Colonic mucosa (tissue), 4 donors: ENCODE measurements around the gene LGALS9B. TPM values are rescaled to one million over a fixed set of nuclear protein-coding genes. Genes with fewer than 3 reads are reported as not detected.
"Not testable (repeated sequence)": the region's sequence is repeated elsewhere in the genome, so short reads cannot be mapped to it uniquely, and the experiment has no call there.

Experiments
- DNase-seq: peaks from one replicate; pipeline ENCODE4 v3.0.0-alpha.2; 2020
- H3K27ac ChIP-seq: fragments of 200-600 bp; one replicate; pipeline ENCODE4 v1.8.0; 2021
- H3K27me3 ChIP-seq: fragments of 200-600 bp; one replicate; pipeline ENCODE4 v1.8.0; 2021
- H3K36me3 ChIP-seq: fragments of 200-600 bp; one replicate; pipeline ENCODE4 v1.8.0; 2021
- H3K4me1 ChIP-seq: fragments of 200-600 bp; one replicate; pipeline ENCODE4 v1.8.0; 2021; ENCODE audit warnings: mild to moderate bottlenecking
- H3K4me3 ChIP-seq: fragments of 200-600 bp; one replicate; pipeline ENCODE4 v1.8.0; 2021
- H3K9ac ChIP-seq, 2 donors: one replicate each; pipeline ENCODE4 v1.7.0; 2013; ENCODE audit warnings: control low read depth in 2 of 2, low read depth in 2 of 2, low read length in 2 of 2
- H3K9me3 ChIP-seq: fragments of 200-600 bp; one replicate; pipeline ENCODE4 v1.8.0; 2021
- intact Hi-C: fragments of 100-400 bp; cut with DNase I; formaldehyde crosslinking; loops from one replicate; pipeline ENCODE4 v1.14.1; 2022
- total RNA-seq, 2 donors: library from RNA; stranded (reverse); fragmentation: NEBNext Ultra II Directional in 1 of 2; extraction: Animal tissue kit (Norgen Biotek cat#: 25700) in 1 of 2; gene quantifications; one replicate each; pipeline ENCODE4 v1.2.1, GENCODE V29; 2021
- donor health status: healthy.
- donor health status: DM: no; HTN: no; CAD: no.
- donor health status: DM: no; HTN: no; CAD: no.

LGALS9B gene
- total RNA-seq, 2 donors from 2014 or later: 20.3 to 25.8 TPM

DNA sequence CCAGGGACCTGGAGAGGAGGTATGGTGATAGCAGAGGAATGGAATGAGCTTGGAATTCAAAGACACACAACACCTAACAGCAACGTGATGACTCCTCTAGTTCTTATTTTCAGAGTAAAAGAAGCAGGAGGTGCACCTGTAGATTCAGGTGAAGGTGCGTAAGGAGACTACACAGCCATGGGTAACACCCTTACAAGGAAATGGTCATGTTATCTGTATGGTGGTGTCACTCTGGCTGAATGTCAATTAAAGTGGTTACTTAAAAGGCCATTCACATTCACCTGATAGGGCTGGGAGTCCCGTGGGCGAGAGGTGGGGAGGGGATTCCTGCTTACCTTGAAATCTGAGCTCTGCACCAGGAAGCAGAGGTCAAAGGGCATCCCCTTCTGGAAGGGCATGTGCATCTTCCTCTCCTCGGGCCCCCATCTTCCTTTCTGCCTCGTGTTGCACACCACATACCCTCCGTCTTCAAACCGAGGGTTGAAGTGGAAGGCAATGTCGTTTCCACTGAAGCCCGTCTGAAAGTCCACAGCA, 9.4 kb downstream of the LGALS9B start:
- H3K27ac ChIP-seq, H3K36me3 ChIP-seq, H3K27me3 ChIP-seq, H3K4me1 ChIP-seq, H3K9me3 ChIP-seq, DNase-seq, H3K9ac ChIP-seq, H3K4me3 ChIP-seq, intact Hi-C loops: not testable (repeated sequence)

DNA sequence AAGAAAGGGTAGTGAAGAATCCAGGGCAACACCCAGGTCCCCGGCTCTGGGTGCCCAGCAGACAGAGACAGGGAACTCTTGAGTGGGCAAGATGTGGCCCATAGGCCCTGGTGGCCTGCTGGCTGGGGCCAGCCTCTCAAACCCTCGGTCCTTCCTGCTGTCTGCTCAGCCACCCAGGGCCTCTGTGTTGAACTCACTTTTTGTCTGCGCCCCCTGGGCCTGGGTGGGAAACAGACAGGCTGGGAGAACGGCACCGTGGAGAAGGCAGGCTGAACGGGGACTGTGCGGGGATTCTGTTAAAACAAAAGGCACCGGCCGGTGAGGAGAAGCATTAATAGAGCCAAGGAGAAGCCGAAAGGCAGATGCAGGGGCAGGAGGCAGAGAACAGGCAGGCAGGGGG, 12.2 kb downstream of the LGALS9B start:
- H3K4me1 ChIP-seq, H3K27me3 ChIP-seq, intact Hi-C loops, H3K9me3 ChIP-seq, H3K27ac ChIP-seq, H3K4me3 ChIP-seq, DNase-seq, H3K9ac ChIP-seq, H3K36me3 ChIP-seq: not testable (repeated sequence)

DNA sequence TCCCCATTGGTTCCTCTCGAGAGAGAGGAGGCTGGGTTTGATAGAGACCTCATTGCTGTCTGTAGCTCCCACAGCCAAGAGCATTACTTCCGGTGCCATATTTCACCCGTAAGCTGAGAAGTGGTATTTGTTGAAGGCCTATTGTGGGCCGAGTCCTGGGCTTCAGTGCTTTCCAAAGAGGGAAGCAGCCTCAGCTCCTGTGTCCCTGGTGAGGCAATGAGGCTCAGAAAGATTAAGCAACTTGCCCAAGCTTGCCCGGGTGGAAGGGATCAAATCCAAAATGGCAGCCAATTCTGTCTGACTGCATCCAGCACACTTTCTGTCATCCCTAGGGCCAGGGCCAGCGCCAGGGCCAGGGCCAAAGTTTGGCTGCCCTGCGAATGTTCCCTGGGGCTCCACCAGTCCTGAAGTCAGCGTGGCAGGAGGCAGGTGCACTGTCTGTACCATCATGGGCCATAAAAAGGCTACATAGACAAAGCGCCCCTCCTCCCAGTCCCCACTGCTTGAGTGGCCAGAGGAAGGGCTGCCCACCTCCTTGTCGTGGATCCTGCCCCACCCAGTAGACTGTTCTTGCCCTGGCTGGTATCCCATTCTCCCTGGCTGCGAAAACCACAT, 13.4 kb downstream of the LGALS9B start:
- H3K9ac ChIP-seq, DNase-seq, H3K36me3 ChIP-seq, H3K27me3 ChIP-seq, intact Hi-C loops, H3K4me3 ChIP-seq, H3K9me3 ChIP-seq, H3K4me1 ChIP-seq, H3K27ac ChIP-seq: not testable (repeated sequence)

DNA sequence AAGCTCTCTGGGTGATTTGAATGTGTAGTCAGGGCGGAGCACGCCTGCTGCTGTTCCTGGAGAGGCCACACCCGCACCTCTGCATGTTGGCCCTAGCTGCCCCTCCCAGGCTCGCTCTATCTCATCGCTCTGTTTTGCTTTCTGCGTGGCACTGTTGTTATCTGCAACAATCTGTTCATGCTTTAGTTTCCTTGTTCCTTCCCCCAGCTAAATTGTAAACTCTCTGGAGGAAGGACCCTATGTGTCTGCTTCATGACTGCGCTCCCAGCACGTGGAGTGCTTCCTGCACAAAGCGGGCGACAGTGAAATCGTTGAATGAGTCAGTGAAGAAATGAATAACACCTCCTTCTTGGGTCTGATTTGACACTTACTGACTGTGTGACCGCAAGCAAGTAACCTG, 16.5 kb downstream of the LGALS9B start:
- DNase-seq: peak; percentile 68
- H3K9me3 ChIP-seq, H3K36me3 ChIP-seq, H3K27me3 ChIP-seq, intact Hi-C loops, H3K9ac ChIP-seq, H3K27ac ChIP-seq, H3K4me1 ChIP-seq, H3K4me3 ChIP-seq: not testable (repeated sequence)

DNA sequence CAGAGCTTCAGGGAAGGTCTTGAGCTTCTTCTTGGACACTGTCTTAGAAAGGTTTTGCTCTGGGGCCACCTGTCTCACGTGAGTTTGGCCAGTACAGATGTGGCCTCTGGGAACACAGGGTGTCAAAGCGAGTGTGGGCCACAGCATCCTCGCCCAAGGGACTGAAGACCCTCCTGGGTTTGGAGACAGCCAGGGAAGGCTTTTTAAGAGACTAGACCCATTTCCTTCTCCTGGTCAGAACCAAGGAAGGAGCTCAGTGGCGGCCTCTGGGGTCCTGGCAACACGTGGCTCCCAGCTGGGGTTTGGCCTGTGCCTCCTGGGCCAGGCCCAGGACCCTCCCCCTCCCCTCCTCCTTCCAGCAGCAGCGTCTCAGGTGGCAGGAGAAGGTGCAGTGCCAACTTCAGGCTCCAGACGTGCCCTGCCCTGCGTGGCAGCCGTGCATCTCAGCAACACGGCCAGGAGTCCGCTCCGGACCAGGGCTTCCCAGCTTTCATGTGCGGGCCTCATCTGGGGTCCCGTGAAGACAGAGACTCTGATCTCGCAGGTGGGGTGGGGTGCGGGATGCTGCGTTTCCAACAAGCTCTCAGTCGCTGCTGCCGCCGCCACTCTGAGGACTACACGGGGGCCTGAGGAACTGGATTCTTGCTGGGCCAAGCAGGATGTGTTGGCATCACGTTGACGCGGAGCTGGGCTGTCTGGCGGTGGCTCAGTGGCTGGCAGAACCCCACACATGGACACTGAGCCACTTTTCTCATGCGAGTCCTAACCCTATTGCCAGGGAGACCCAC, 19.6 kb downstream of the LGALS9B start:
- H3K4me1 ChIP-seq, DNase-seq, intact Hi-C loops: not testable (repeated sequence)

DNA sequence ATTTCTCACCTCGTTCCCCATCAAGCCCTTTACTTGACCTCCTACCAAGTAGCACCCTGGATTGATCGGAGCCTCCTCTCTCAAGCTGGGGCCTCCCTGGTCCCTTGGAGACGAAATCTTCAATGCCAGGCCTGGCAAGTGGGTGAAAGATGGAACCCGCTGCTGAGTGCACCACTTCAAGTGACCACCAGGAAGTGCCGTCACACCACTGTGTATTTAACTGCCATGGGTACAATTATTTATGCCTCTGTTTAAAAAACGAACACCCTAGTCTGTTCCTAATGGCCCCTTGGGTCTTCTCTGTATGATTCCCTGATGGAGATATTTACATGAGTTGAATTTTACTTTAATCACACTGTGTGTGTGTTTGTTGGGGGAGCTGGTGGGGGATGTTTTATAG, 20.4 kb downstream of the LGALS9B start:
- intact Hi-C loops: not testable (repeated sequence)

More for the DNA sequence above, 19.6 kb downstream of the LGALS9B start:
- H3K9ac ChIP-seq, H3K27me3 ChIP-seq, H3K36me3 ChIP-seq, H3K4me3 ChIP-seq, H3K9me3 ChIP-seq, H3K27ac ChIP-seq: not testable (repeated sequence)

DNA sequence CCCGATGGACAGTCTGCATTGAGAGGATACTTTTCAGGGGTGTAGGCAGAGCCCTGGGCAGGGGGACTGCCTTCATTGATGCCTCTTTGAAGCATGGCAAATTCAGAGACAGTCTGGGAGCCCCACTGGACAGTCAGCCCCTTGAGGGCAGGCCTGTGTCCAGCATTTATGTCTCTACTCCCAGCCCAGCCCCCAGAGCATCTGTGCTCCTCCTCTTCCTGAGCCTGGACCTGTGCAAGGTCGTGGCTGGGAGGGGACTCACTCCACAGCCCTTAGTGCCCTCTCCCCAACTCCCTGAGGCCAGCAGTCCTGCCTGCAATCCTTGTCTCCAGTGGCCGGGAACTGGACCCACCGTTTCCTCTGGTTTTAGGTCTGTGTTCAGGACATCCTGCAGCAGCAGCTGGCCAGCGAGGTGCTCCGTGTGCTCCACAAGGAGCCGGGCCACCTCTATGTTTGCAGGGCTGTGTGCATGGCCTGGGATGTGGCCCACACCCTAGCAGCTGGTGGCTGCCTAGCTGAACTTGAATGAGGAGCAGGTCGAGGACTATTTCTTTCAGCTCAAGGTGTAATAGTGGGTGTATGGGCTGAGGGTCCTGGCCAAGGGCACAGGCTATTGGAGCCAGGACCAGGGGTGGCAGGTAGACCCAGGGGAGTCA, 22.6 kb downstream of the LGALS9B start:
- H3K4me3 ChIP-seq, H3K9ac ChIP-seq, DNase-seq, intact Hi-C loops, H3K27ac ChIP-seq, H3K27me3 ChIP-seq, H3K4me1 ChIP-seq, H3K9me3 ChIP-seq, H3K36me3 ChIP-seq: not testable (repeated sequence)

More for the DNA sequence above, 20.4 kb downstream of the LGALS9B start:
- H3K27ac ChIP-seq, H3K9me3 ChIP-seq, DNase-seq, H3K9ac ChIP-seq, H3K27me3 ChIP-seq, H3K36me3 ChIP-seq, H3K4me1 ChIP-seq, H3K4me3 ChIP-seq: not testable (repeated sequence)

DNA sequence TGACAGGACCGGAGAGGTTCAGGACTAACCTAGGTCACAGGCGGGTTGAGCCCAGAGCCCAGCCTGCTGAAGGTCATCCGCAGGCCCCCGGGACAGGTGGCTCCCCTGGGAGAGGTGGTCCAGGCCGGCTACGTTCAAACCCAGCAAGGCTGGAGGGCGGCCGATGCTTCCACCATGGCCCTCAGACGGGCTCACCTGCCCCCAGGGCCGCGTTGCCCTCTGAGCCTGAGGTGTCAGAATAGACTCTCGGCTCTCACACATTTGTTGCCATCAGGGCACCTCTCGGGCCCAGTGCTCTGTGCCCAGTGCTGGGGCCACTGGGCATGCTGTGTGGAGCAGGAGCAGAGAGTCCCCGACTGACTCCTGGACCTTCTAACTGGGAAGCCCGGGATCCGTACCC, 23.2 kb downstream of the LGALS9B start:
- H3K36me3 ChIP-seq, H3K4me1 ChIP-seq, H3K9me3 ChIP-seq, intact Hi-C loops, H3K27ac ChIP-seq, H3K9ac ChIP-seq, H3K27me3 ChIP-seq, DNase-seq, H3K4me3 ChIP-seq: not testable (repeated sequence)

DNA sequence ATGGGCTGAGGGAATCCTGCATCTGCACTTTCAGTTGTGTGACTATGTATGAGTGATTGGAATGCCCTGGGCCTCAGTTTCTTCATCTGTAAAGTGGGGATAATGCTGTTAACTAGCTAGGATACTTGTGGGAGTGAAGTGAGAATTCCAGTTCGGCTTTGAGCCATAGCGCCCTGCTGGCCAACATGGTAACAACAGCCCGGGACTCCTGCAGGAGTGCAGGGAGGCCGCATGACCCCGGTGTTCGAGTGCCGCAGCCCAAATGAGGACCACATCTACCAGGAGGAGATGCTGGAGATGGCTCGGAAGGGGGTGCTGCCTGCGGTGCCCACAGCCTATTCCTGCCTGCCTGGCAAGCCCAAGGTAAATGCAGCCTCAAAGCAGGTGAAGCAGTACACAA, 23.7 kb downstream of the LGALS9B start:
- H3K27me3 ChIP-seq: not testable (repeated sequence)

DNA sequence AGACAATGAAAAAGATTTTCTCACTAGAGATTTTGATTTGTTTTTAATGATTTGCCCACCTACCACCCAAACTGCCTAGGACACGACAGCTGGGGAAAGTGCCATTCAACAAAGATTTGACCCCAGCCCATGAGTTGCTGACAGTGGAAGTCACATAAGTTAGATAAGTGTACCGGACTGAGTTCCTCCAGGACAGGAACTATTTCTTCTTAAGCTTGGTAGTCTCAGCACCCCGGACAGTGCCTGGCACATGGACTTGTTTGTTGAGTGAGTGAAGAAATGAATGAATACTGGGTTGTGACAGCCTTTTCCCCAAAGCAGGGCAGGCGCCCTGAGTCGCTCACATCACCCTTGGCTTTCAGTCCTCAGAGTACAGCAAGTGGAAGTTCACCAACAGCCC, 26.7 kb downstream of the LGALS9B start:
- intact Hi-C loops, DNase-seq, H3K4me1 ChIP-seq, H3K27ac ChIP-seq, H3K36me3 ChIP-seq, H3K27me3 ChIP-seq, H3K4me3 ChIP-seq, H3K9ac ChIP-seq, H3K9me3 ChIP-seq: not testable (repeated sequence)

More for the DNA sequence above, 23.7 kb downstream of the LGALS9B start:
- intact Hi-C loops, H3K36me3 ChIP-seq, H3K27ac ChIP-seq, H3K4me3 ChIP-seq, H3K9ac ChIP-seq, H3K4me1 ChIP-seq, H3K9me3 ChIP-seq, DNase-seq: not testable (repeated sequence)

DNA sequence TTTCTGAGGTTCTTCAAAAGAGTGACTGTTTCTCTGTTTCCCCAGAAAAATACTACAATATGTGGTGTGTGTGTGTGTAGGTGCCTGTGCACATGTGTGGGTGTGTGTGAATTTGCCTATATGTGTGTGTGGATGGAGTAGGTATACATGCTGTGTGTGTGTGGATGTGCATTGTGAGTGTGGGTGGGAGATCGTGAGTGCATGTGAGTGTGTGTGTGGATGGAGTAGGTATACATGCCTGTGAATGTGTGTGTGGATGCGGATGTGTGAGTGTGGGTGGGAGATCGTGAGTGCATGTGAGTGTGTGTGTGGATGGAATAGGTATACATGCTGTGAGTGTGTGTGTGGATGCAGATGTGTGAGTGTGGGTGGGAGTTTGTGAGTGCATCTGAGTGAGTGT, 32.2 kb downstream of the LGALS9B start:
- H3K36me3 ChIP-seq, DNase-seq, intact Hi-C loops, H3K27me3 ChIP-seq, H3K9me3 ChIP-seq, H3K4me3 ChIP-seq, H3K4me1 ChIP-seq, H3K27ac ChIP-seq, H3K9ac ChIP-seq: not testable (repeated sequence)

DNA sequence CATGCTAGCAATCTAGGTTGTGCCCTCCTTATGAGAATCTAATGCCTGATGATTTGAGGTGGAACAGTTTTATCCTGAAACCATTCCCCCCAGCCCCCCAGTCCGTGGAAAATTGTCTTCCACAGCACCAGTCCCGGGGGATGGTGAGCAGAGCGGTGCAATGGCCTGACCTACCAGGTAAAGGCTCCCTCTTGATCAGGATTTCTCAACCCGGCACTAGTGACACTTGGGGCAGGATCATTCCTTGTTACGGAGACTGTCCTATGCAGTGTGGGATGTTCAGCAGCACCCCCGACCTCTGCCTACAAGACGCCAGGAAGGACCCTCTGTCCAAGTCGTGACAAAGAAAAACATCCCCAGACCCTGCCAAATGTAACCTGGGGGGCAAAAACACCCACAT, 34.0 kb downstream of the LGALS9B start:
- H3K4me3 ChIP-seq, H3K36me3 ChIP-seq, DNase-seq, H3K27me3 ChIP-seq, intact Hi-C loops, H3K4me1 ChIP-seq, H3K9me3 ChIP-seq, H3K27ac ChIP-seq, H3K9ac ChIP-seq: not testable (repeated sequence)

DNA sequence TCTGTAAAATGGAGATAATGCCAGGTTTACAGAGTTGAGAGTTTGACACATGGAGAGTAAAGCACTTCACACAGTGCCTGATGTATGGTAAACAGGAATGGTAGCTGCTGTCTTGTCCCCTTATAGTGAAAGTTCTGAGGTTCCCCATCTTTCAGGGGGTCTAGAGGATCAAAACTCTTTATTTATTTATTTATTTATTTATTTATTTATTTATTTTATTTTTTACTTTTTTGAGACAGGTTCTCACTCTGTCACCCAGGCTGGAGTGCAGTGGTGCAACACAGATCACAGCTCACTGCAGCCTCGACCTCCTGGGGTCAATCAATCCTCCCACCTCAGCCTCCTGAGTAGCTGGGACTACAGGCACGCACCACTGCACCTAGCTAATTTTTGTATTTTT, 40.1 kb downstream of the LGALS9B start:
- H3K27ac ChIP-seq, H3K27me3 ChIP-seq, intact Hi-C loops, H3K4me3 ChIP-seq, DNase-seq, H3K9ac ChIP-seq, H3K4me1 ChIP-seq, H3K36me3 ChIP-seq, H3K9me3 ChIP-seq: not testable (repeated sequence)
